ENCODE data around the gene RBM12. TPM values are rescaled to one million over a fixed set of nuclear protein-coding genes. Genes with fewer than 3 reads are reported as not detected.
A peak's percentile ranks its signal among the peaks of the same experiment; 100 is the strongest.
"Not testable (repeated sequence)": the region's sequence is repeated elsewhere in the genome, so short reads cannot be mapped to it uniquely, and the experiment has no call there.

RBM12 gene
- total and polyA plus RNA-seq, 2 of the 8 experiments (the other 6 are each of a cell fraction or from before 2014, with no cell fraction given): 187 to 214 TPM

- not testable (repeated sequence) for H3K9ac ChIP-seq (replicated peaks in 1 of 4; ENCODE audit: extremely low read depth in 1 of 4, low read depth in 3 of 4, low read length in 3 of 4); H3K79me1 ChIP-seq (ENCODE audit: low read depth, low read length); H2BK120ac ChIP-seq (replicated peaks; ENCODE audit: low read depth, low read length); H4K91ac ChIP-seq (replicated peaks; ENCODE audit: insufficient read length, low read length); H3K4me1 ChIP-seq (replicated peaks in 1 of 4; ENCODE audit: control insufficient read depth in 3 of 4, insufficient read depth in 4 of 4, low read length in 3 of 4); H2BK5ac ChIP-seq (ENCODE audit: low read depth, low read length); H3K9me3 ChIP-seq (ENCODE audit: insufficient read depth in 2 of 2, low read depth in 1 of 2, low read length in 1 of 2); H3K27ac ChIP-seq (ENCODE audit: low read depth, low read length); H2AFZ ChIP-seq (ENCODE audit: low read length); H3K79me2 ChIP-seq (ENCODE audit: control insufficient read depth in 1 of 2, insufficient read depth in 2 of 2, low read length in 2 of 2); H3K23ac ChIP-seq (ENCODE audit: insufficient read length); H3K56ac ChIP-seq (replicated peaks; ENCODE audit: insufficient read length, low read depth, low read length); H2BK12ac ChIP-seq (ENCODE audit: low read depth, low read length); H3K4ac ChIP-seq (replicated peaks; ENCODE audit: insufficient read length, low read depth, low read length); H3K18ac ChIP-seq (ENCODE audit: extremely low read depth, low read length); H3K23me2 ChIP-seq (ENCODE audit: low read depth, low read length); H4K20me1 ChIP-seq (replicated peaks in 1 of 2; ENCODE audit: control insufficient read depth in 1 of 2, insufficient read depth in 2 of 2, low read length in 2 of 2); H3K4me3 ChIP-seq (ENCODE audit: extremely low read depth in 1 of 4, insufficient read depth in 2 of 4, low read depth in 3 of 4, low read length in 4 of 4); H3K14ac ChIP-seq (ENCODE audit: insufficient read length); H3K27me3 ChIP-seq (replicated peaks in 1 of 4; ENCODE audit: control insufficient read depth in 3 of 4, extremely low read depth in 1 of 4, insufficient read depth in 3 of 4, low read length in 3 of 4); FAIRE-seq; H3K4me2 ChIP-seq (ENCODE audit: insufficient read depth in 1 of 2, low read depth in 2 of 2, low read length in 2 of 2); H2AK5ac ChIP-seq (ENCODE audit: low read depth, low read length); H4K8ac ChIP-seq (ENCODE audit: extremely low read depth, insufficient read depth, low read length); H2BK20ac ChIP-seq (ENCODE audit: low read length); H4K5ac ChIP-seq (ENCODE audit: insufficient read length, low read depth, low read length); H2BK15ac ChIP-seq (ENCODE audit: low read length)
- ChIA-PET POLR2A (ENCODE audit: partially characterized antibody) (interaction anchor here (0.6 to 2.4 kb wide), 5 partner anchors 11 to 55 kb away, joined by 3 to 6 read pairs (median 3); partner anchors contain the start of gene RBM39), CTCF (ENCODE audit: partially characterized antibody) (interaction anchor here (0.8 to 1.5 kb wide), 6 partner anchors 11 to 267 kb away, joined by 3 to 5 read pairs (median 4); partner anchors contain the start of gene SCAND1)
- H3K36me3 ChIP-seq (ENCODE audit: control insufficient read depth in 2 of 4, insufficient read depth in 4 of 4, low read length in 3 of 4): peaks cover 0 to 22% (median 6%) of the 10 kb centered on the region in 4 experiments; a peak in 3 of 8 replicates
- DNase-seq (ENCODE audit: low read depth in 1 of 2, low spot score in 2 of 2): peak in 1 of 2 experiments; percentile 58
- whole genome bisulfite sequencing, 2 experiments (ENCODE audit: extremely low coverage in 1 of 2, insufficient coverage in 1 of 2, insufficient read length in 1 of 2, insufficient replicate concordance in 2 of 2, low coverage in 1 of 2, low lambda C conversion rate in 2 of 2, missing lambda C conversion rate in 1 of 2): 87% methylated on average over 11 of the region's 11 CpGs; no CpG with 5 or more reads in 1 of the 2 experiments
- TF ChIP-seq CTCF (IDR thresholded peaks at IDR 0.05; ENCODE audit: control extremely low read depth in 1 of 3, insufficient read depth in 1 of 3, low read depth in 1 of 3, low read length in 3 of 3): peak; percentile 44 to 52 (median 46)
- peak; percentile 49 to 59 for TF ChIP-seq RAD21 (IDR thresholded peaks at IDR 0.05 in 1 of 2, conservative IDR thresholded peaks at IDR 0.05 in 1 of 2; ENCODE audit: low read depth in 2 of 2, low read length in 2 of 2)
These were observed 22.2 kb upstream of the RBM12 start for GRCh38 chr20:35686872-35687271.
